Endothelial cell (in vitro differentiated cells): ENCODE data around the gene DPYSL4. TPM values are rescaled to one million over a fixed set of nuclear protein-coding genes. Genes with fewer than 3 reads are reported as not detected.
A peak's percentile ranks its signal among the peaks of the same experiment; 100 is the strongest.

ENCODE experiments used
- DNase-seq: peaks from one replicate; pipeline ENCODE4 v3.0.0; 2021; ENCODE audit warnings: low spot score
- H3K27ac Mint-ChIP-seq: one replicate; pipeline ENCODE4 v1.8.0; 2021; ENCODE audit warnings: mixed read lengths, inconsistent platforms; ENCODE audit not compliant: unreplicated experiment
- H3K27me3 Mint-ChIP-seq: one replicate; pipeline ENCODE4 v1.8.0; 2021; ENCODE audit warnings: mild to moderate bottlenecking, moderate library complexity, mixed read lengths, inconsistent platforms; ENCODE audit not compliant: unreplicated experiment
- H3K36me3 Mint-ChIP-seq: one replicate; pipeline ENCODE4 v1.8.0; 2021; ENCODE audit warnings: mild to moderate bottlenecking, low read depth, mixed read lengths, inconsistent platforms; ENCODE audit not compliant: unreplicated experiment
- H3K4me1 Mint-ChIP-seq: one replicate; pipeline ENCODE4 v1.8.0; 2021; ENCODE audit warnings: mild to moderate bottlenecking, mixed read lengths, inconsistent platforms; ENCODE audit not compliant: unreplicated experiment
- H3K4me3 Mint-ChIP-seq: one replicate; pipeline ENCODE4 v1.8.0; 2021; ENCODE audit warnings: mild to moderate bottlenecking, mixed read lengths, inconsistent platforms; ENCODE audit not compliant: unreplicated experiment
- H3K9me3 Mint-ChIP-seq: one replicate; pipeline ENCODE4 v1.8.0; 2021; ENCODE audit warnings: mixed read lengths, inconsistent platforms; ENCODE audit not compliant: unreplicated experiment
- CTCF ChIP-seq: fragments of 200-600 bp; sonication (generic); IDR thresholded peaks from one replicate; pipeline ENCODE4 v1.5.0; 2021; ENCODE audit warnings: antibody characterized with exemption; ENCODE audit not compliant: unreplicated experiment
- total RNA-seq: library from RNA; stranded (reverse); fragmentation: NEBNext Ultra II Directional; extraction: Animal tissue kit (Norgen Biotek cat#: 25700); gene quantifications from one replicate; pipeline ENCODE4 v1.2.1, GENCODE V29; 2021; ENCODE audit not compliant: unreplicated experiment

Gene DPYSL4
- total RNA-seq, 1 donor from 2014 or later: 15.0 TPM

- H3K4me1 Mint-ChIP-seq: peaks cover 3% of the 10 kb centered on the region
- peak; percentile 28 for DNase-seq
- H3K27me3 Mint-ChIP-seq: peaks cover 17% of the 10 kb centered on the region
- H3K36me3 Mint-ChIP-seq: peaks cover 5% of the 10 kb centered on the region
- H3K4me3 Mint-ChIP-seq: peak overlapping the region; percentile 37
- no peak for TF ChIP-seq CTCF
- H3K27ac Mint-ChIP-seq: no peak overlapping the region
- no peaks in the 10 kb centered on the region for H3K9me3 Mint-ChIP-seq
Measured at GRCh38 chr10:132187430-132188138, 836 bp downstream of the DPYSL4 start.

- Mint-ChIP-seq H3K9me3 (no peaks in the 10 kb centered on the region), H3K27me3 (peaks cover 17% of the 10 kb centered on the region), H3K4me1 (peaks cover 3% of the 10 kb centered on the region), H3K27ac (no peak overlapping the region), H3K36me3 (peaks cover 5% of the 10 kb centered on the region), H3K4me3 (peak overlapping the region; percentile 79)
- DNase-seq: no peak
- no peak for TF ChIP-seq CTCF
Measured at GRCh38 chr10:132188331-132188730, 1.6 kb downstream of the DPYSL4 start.

GRCh38 chr10:132189016-132189415, 2.3 kb downstream of the DPYSL4 start:
- Mint-ChIP-seq H3K27ac (no peak overlapping the region), H3K36me3 (peaks cover 5% of the 10 kb centered on the region), H3K9me3 (no peaks in the 10 kb centered on the region), H3K4me1 (peaks cover 3% of the 10 kb centered on the region), H3K27me3 (peaks cover 17% of the 10 kb centered on the region), H3K4me3 (no peak overlapping the region)
- no peak for DNase-seq
- no peak for TF ChIP-seq CTCF

- Mint-ChIP-seq H3K4me1 (peaks cover under 1% of the 10 kb centered on the region), H3K36me3 (peaks cover 5% of the 10 kb centered on the region), H3K9me3 (no peaks in the 10 kb centered on the region), H3K4me3 (peak overlapping the region; percentile 74), H3K27ac (no peak overlapping the region), H3K27me3 (peaks cover 12% of the 10 kb centered on the region)
- no peak for DNase-seq
- no peak for TF ChIP-seq CTCF
Measured at GRCh38 chr10:132189810-132190422, 3.2 kb downstream of the DPYSL4 start.
